Measurements from ENCODE around the gene ACSF2.

DNA sequence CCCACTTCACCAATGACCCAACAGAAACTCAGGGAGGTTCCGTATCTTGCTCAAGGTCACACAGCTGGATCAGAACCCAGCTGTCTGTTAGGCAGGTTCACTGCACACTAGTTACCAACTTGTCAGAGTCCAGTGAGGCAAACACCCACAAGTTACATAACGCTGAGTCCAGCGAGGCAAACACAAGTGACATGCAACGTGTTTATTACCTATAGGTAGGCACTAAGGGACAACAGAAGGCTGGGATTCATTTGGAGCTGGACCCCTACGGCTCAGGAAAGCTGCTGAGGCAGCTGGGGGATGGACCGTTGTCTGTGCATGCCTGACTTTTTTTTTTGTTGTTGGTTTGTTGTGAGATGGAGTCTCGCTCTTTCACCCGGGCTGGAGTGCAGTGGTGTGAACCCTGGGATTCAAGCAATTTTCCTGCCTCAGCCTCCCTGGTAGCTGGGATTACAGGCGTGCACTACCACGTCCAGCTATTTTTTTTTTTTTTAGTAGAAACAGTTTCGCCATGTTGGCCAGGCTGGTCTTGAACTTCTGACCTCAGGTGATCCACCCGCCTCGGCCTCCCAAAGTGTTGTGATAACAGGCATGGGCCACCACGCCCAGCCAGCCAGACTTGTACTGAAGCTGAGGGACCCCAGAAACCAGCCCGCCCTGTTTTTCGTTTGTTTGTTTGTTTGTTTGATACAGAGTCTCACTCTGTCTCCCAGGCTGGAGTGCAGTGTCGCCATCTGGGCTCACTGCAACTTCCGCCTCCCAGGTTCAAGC is 50.7 kb downstream of the ACSF2 start:
- TF ChIP-seq, protein P1, sequence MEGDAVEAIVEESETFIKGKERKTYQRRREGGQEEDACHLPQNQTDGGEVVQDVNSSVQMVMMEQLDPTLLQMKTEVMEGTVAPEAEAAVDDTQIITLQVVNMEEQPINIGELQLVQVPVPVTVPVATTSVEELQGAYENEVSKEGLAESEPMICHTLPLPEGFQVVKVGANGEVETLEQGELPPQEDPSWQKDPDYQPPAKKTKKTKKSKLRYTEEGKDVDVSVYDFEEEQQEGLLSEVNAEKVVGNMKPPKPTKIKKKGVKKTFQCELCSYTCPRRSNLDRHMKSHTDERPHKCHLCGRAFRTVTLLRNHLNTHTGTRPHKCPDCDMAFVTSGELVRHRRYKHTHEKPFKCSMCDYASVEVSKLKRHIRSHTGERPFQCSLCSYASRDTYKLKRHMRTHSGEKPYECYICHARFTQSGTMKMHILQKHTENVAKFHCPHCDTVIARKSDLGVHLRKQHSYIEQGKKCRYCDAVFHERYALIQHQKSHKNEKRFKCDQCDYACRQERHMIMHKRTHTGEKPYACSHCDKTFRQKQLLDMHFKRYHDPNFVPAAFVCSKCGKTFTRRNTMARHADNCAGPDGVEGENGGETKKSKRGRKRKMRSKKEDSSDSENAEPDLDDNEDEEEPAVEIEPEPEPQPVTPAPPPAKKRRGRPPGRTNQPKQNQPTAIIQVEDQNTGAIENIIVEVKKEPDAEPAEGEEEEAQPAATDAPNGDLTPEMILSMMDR (IDR thresholded peaks at IDR 0.05) = no peak
- no peak for TF ChIP-seq POLR2A (IDR thresholded peaks at IDR 0.05)
- no peak for TF ChIP-seq EP300 (IDR thresholded peaks at IDR 0.05)

Measured in upper lobe of left lung (tissue), 4 donors.